WTC11 (cell line): Measurements from ENCODE around the gene CPNE8. TPM values are rescaled to one million over a fixed set of nuclear protein-coding genes. Genes with fewer than 3 reads are reported as not detected.
A peak's percentile ranks its signal among the peaks of the same experiment; 100 is the strongest.

ENCODE experiments used
- ATAC-seq: fragments of 200-7000 bp; cut with Tn5 transposase; 2 replicates; pipeline ENCODE4 v1.10.0; 2021; ENCODE audit warnings: mild to moderate bottlenecking, moderate library complexity
- CTCF ChIA-PET: fragments of 300-600 bp; sonication (Branson Sonifier 250); formaldehyde crosslinking; loops from one replicate; lab custom pipeline; 2021; ENCODE audit warnings: antibody characterized with exemption; lab: Charles Lee
- POLR2A ChIA-PET: fragments of 350-600 bp; sonication (Branson Sonifier 250); formaldehyde crosslinking; loops from one replicate; lab custom pipeline; 2021; ENCODE audit warnings: antibody characterized with exemption; lab: Charles Lee
- DNase-seq: peaks from one replicate; pipeline ENCODE4 v3.0.0; 2021; ENCODE audit warnings: low spot score
- H3K27ac Mint-ChIP-seq: 2 replicates; pipeline ENCODE4 v1.8.0; 2021; ENCODE audit warnings: mixed read lengths
- H3K27me3 Mint-ChIP-seq: 2 replicates; pipeline ENCODE4 v1.8.0; 2021; ENCODE audit warnings: low read depth, mild to moderate bottlenecking, moderate library complexity, mixed read lengths
- H3K36me3 Mint-ChIP-seq: 2 replicates; pipeline ENCODE4 v1.8.0; 2021; ENCODE audit warnings: mixed read lengths
- H3K4me1 Mint-ChIP-seq: 2 replicates; pipeline ENCODE4 v1.8.0; 2022; ENCODE audit warnings: mixed read lengths
- H3K4me3 Mint-ChIP-seq: 2 replicates; pipeline ENCODE4 v1.8.0; 2021; ENCODE audit warnings: mild to moderate bottlenecking, moderate library complexity, mixed read lengths
- H3K9me3 Mint-ChIP-seq: 2 replicates; pipeline ENCODE4 v1.8.0; 2021; ENCODE audit warnings: mixed read lengths
- FOXK1 ChIP-seq: sonication (generic); formaldehyde crosslinking; IDR thresholded peaks from 2 replicates; pipeline ENCODE4 v1.8.0; 2022; ENCODE audit warnings: mild to moderate bottlenecking, moderate library complexity, missing genetic modification reagents
- GRHL2 ChIP-seq: fragments of 250-450 bp; sonication (Bioruptor Pico); IDR thresholded peaks from 2 replicates; pipeline ENCODE4 v1.8.0; 2022; ENCODE audit warnings: mild to moderate bottlenecking, moderate library complexity; ENCODE audit not compliant: insufficient replicate concordance, severe bottlenecking
- JUN ChIP-seq: sonication (generic); formaldehyde crosslinking; IDR thresholded peaks from 2 replicates; pipeline ENCODE4 v1.8.0; 2023; ENCODE audit warnings: mild to moderate bottlenecking, missing genetic modification reagents
- PRRX2 ChIP-seq: fragments of 250-450 bp; sonication (Bioruptor Pico); IDR thresholded peaks from 2 replicates; pipeline ENCODE4 v1.8.0; 2021; ENCODE audit warnings: mild to moderate bottlenecking
- SP1 ChIP-seq: sonication (generic); formaldehyde crosslinking; conservative IDR thresholded peaks from 2 replicates; pipeline ENCODE4 v1.8.1; 2022; ENCODE audit warnings: missing genetic modification reagents
- ZNF121 ChIP-seq: sonication (generic); formaldehyde crosslinking; IDR thresholded peaks from 2 replicates; pipeline ENCODE4 v1.8.0; 2023; ENCODE audit warnings: missing genetic modification reagents
- ZNF232 ChIP-seq: sonication (generic); formaldehyde crosslinking; IDR thresholded peaks from 2 replicates; pipeline ENCODE4 v1.8.0; 2022; ENCODE audit warnings: mild to moderate bottlenecking, missing genetic modification reagents
- total RNA-seq: library from RNA; stranded (reverse); gene quantifications from 3 replicates; pipeline ENCODE4 v1.2.3, GENCODE V29; 2021
- TF ChIP-seq, protein P1 (sequence below): sonication (generic); formaldehyde crosslinking; IDR thresholded peaks from 2 replicates; pipeline ENCODE4 v1.8.0; 2022; ENCODE audit warnings: missing genetic modification reagents
- TF ChIP-seq, protein P2 (sequence below): fragments of 250-450 bp; sonication (Bioruptor Pico); IDR thresholded peaks from 2 replicates; pipeline ENCODE4 v1.9.0; 2021; ENCODE audit warnings: moderate library complexity, mild to moderate bottlenecking, inconsistent platforms, borderline replicate concordance
- TF ChIP-seq, protein P3 (sequence below): fragments of 250-450 bp; sonication (Bioruptor Pico); conservative IDR thresholded peaks from 2 replicates; pipeline ENCODE4 v1.9.0; 2021; ENCODE audit warnings: mild to moderate bottlenecking
- TF ChIP-seq, protein P4 (sequence below): sonication (generic); formaldehyde crosslinking; IDR thresholded peaks from 2 replicates; pipeline ENCODE4 v1.8.1; 2023; ENCODE audit warnings: mild to moderate bottlenecking, missing genetic modification reagents, moderate library complexity

Gene CPNE8
- total RNA-seq, 1 experiment from 2014 or later = 8.3 TPM

DNA sequence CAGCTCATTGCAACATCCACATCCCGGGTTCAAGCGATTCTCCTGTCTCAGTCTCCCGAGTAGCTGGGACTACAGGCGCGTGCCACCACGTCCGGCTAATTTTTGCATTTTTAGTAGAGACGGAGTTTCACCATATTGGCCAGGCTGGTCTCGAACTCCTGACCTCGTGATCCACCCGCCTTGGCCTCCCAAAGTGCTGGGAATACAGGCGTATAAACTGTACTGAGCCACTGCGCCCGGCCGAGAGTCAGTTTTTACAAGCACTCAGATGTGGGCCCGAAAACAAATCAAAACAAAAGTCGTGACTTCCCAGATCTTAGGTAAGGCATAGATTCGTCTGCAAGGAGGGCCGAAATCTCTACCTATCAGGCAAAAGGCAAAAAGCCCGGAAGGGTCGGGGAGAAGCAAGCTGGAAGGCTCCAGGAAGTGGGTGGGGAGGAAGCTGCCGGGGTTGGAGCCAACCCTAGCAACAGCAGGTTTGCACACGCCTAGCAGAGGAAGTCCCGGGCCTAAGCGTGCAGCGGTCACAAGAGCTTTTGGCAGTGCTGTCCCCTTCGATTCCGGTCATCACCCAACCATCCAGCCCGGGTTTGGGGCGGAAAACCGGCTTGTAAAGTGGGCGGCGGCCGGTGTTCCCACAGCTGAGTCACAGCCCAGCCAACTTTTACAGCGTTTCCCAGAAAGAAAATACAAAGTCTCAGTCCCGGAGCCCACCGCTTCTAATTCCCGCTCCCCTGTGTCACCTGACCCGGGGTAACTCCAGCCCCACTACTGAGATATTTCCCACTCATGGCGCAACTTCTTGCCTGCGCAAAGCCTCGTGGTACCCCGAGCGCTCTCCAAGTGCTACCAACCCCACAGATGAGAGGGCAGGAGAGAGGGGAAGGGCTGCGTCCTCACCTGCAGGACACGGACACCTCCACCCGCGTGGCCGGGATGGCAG is 583 bp downstream of the CPNE8 start (continued):
- TF ChIP-seq, protein P1, sequence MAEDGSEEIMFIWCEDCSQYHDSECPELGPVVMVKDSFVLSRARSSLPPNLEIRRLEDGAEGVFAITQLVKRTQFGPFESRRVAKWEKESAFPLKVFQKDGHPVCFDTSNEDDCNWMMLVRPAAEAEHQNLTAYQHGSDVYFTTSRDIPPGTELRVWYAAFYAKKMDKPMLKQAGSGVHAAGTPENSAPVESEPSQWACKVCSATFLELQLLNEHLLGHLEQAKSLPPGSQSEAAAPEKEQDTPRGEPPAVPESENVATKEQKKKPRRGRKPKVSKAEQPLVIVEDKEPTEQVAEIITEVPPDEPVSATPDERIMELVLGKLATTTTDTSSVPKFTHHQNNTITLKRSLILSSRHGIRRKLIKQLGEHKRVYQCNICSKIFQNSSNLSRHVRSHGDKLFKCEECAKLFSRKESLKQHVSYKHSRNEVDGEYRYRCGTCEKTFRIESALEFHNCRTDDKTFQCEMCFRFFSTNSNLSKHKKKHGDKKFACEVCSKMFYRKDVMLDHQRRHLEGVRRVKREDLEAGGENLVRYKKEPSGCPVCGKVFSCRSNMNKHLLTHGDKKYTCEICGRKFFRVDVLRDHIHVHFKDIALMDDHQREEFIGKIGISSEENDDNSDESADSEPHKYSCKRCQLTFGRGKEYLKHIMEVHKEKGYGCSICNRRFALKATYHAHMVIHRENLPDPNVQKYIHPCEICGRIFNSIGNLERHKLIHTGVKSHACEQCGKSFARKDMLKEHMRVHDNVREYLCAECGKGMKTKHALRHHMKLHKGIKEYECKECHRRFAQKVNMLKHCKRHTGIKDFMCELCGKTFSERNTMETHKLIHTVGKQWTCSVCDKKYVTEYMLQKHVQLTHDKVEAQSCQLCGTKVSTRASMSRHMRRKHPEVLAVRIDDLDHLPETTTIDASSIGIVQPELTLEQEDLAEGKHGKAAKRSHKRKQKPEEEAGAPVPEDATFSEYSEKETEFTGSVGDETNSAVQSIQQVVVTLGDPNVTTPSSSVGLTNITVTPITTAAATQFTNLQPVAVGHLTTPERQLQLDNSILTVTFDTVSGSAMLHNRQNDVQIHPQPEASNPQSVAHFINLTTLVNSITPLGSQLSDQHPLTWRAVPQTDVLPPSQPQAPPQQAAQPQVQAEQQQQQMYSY (CRISPR knock-in tag) = 0 out of 2 replicates have a peak, but pooled peaks have one; percentile 8
- TF ChIP-seq ZNF232 (CRISPR knock-in tag) (no peak), FOXK1 (no peak), GRHL2 (CRISPR knock-in tag) (no peak)
- TF ChIP-seq, protein P2, sequence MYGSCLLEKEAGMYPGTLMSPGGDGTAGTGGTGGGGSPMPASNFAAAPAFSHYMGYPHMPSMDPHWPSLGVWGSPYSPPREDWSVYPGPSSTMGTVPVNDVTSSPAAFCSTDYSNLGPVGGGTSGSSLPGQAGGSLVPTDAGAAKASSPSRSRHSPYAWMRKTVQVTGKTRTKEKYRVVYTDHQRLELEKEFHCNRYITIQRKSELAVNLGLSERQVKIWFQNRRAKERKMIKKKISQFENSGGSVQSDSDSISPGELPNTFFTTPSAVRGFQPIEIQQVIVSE (CRISPR knock-in tag) = no peak

DNA sequence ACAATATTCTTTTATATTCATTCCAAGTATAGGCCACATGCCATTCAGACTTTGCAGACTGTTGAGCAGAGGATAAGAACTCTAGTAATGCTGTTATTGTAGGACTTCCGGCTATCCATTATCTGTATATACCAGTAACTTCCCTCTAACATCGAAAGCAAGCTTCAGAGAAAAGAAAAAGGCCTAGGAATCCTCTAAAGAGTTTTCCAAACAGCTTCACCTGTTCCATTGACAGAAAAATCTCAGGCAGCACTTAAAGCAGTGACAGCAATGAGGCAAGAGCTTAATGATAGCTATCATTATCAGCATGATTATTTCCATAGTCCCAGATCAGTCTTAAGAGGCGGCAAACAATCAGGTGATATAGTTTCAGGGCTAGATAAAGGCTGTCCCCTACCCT is 1.8 kb downstream of the CPNE8 start:
- Mint-ChIP-seq H3K36me3 (no peaks in the 10 kb centered on the region; the same call in 1 of the 2 replicates), H3K4me1 (peaks cover 26% of the 10 kb centered on the region), H3K9me3 (no peaks in the 10 kb centered on the region)
- ATAC-seq = no peak
- ChIA-PET POLR2A (no interaction called here), CTCF (no interaction called here)
- no peak for TF ChIP-seq ZNF121 (CRISPR knock-in tag)
- TF ChIP-seq, all 79 proteins: peak for 0
- 0 out of 2 replicates have a peak overlapping the region, but pooled peaks have one; percentile 43 for H3K27ac Mint-ChIP-seq
- H3K4me3 Mint-ChIP-seq = peak overlapping the region; percentile 93
- peaks cover 4% of the 10 kb centered on the region for H3K27me3 Mint-ChIP-seq
- DNase-seq = no peak

DNA sequence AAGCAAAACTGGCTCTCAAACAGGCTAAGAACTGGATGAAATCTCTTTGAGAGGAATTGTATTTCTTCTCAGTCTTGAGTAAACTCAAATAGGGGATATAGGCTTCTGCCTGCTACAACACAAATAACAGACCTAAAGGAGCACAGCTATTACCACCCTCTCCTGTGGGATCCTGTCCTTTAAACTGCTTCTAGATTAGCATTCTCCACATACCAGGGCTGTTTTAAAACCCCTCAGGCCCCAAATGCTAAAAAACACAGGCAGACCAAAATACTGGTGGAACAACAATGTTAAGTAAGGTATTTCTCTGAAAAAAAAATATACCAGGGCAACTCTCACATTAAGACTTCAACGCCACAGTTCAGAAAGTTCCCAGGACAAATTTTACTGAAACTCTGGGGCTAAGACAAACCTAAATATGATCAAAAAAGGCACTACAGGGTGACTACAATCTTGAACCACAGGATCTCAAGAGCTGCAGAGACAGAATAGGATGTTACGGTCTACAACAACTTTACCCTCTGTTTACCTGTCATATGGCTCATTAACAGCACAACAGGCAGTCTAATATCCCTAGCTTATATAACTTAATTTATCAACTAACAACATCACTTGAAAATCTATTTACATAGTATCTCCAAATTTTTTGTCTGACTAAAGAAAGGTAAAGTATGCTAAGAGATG is 7.2 kb downstream of the CPNE8 start:
- Mint-ChIP-seq H3K4me3 (no peak overlapping the region), H3K9me3 (no peaks in the 10 kb centered on the region), H3K4me1 (peaks cover 30% of the 10 kb centered on the region), H3K27me3 (no peaks in the 10 kb centered on the region), H3K27ac (peak overlapping the region; percentile 91), H3K36me3 (no peaks in the 10 kb centered on the region; the same call in 1 of the 2 replicates)
- TF ChIP-seq PRRX2 (CRISPR knock-in tag) = no peak
- TF ChIP-seq, protein P3, sequence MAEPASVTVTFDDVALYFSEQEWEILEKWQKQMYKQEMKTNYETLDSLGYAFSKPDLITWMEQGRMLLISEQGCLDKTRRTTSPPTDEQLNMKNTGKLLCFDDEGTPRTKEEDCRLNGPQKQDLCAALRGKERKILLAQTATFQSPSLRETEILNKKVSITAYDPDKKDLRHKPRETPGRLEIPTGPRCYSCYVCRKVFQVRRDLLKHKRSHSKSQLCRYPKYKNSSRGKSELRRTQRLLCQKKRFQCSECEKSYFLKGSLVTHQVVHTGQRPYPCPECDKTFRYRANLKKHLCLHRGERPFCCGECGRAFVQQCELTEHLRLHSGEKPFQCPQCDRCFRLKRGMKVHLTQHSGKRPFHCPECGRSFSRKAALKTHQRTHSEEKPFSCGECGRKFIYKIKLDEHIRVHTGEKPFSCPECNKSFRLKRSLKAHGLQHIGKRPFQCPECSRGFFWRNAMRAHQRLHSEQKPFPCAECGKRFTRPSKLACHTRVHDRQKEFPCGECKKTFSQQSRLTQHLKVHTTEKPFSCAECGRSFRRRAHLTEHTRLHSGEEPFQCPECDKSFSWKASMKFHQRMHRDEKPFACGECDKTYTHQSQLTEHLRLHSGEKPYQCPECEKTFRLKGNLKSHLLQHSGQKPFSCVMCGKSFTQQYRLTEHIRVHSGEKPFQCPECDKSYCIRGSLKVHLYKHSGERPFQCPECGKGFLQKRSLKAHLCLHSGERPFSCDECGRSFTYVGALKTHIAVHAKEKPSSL (CRISPR knock-in tag) = no peak
- TF ChIP-seq, protein P4, sequence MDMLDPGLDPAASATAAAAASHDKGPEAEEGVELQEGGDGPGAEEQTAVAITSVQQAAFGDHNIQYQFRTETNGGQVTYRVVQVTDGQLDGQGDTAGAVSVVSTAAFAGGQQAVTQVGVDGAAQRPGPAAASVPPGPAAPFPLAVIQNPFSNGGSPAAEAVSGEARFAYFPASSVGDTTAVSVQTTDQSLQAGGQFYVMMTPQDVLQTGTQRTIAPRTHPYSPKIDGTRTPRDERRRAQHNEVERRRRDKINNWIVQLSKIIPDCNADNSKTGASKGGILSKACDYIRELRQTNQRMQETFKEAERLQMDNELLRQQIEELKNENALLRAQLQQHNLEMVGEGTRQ (CRISPR knock-in tag) = no peak
- no peak for TF ChIP-seq SP1 (CRISPR knock-in tag)
- TF ChIP-seq JUN (CRISPR knock-in tag) = no peak
- ATAC-seq = peak; percentile 99
- no peak for DNase-seq
- ChIA-PET POLR2A (interaction anchor here (0.8 kb wide), 1 partner anchor 14 kb away, joined by 3 read pairs; no protein-coding TSS in a partner anchor), CTCF (interaction anchor here (4.3 kb wide), 1 partner anchor 8 kb away, joined by 28 read pairs; no protein-coding TSS in a partner anchor)
